ENCODE data around the gene ACTR8.

The ACTR8 gene

GRCh38 chr3:53887446-53887845 is 5.5 kb upstream of the ACTR8 start:
- Histone ChIP-seq H3K4me3 (no peak overlapping the region), H3K27ac (no peak overlapping the region)
- DNase-seq (ENCODE audit: low spot score), result no peak
- no peak for TF ChIP-seq CTCF (IDR thresholded peaks at IDR 0.05)

DNA sequence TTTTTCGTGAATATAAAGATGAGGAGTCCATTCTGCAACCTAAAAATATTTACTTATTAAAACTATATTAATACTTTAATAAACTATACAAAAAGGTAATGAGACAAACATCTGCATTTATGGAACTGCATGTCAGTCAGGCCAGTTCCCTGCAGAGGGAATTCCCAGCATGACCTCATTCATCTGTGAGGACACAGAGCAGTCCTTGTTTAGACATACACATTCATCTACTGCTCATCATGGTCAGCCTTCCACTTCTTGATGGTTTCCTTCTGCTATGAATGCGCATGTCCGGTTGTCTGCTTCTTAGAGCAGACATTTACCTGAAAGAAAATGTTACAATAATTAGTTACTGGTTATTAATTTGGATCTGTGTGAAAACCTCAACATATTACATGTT is 3.3 kb upstream of the ACTR8 start:
- no peak overlapping the region for H3K27ac ChIP-seq
- H3K4me3 ChIP-seq, result no peak overlapping the region
- no peak for DNase-seq (ENCODE audit: low spot score)
- no peak for TF ChIP-seq CTCF (IDR thresholded peaks at IDR 0.05)

DNA sequence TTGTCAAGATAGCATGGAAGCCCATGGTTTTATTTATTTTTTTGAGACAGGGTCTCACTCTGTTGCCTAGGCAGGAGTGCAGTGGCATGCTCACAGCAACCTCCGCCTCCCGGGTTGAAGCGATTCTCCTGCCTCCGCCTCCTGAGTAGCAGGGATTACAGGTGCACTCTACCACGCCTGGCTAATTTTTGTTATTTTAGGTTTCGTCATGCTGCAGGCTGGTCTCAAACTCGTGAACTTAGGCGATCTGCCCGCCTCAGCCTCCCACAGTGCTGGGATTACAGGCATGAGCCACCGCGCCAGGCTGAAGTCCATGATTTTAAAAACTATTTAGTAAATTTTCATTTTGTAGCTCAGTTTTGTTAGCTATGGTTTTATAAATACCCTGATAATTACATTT is 2.7 kb upstream of the ACTR8 start:
- no peak overlapping the region for H3K27ac ChIP-seq
- no peak for TF ChIP-seq CTCF (IDR thresholded peaks at IDR 0.05)
- no peak for DNase-seq (ENCODE audit: low spot score)
- H3K4me3 ChIP-seq, result no peak overlapping the region

DNA sequence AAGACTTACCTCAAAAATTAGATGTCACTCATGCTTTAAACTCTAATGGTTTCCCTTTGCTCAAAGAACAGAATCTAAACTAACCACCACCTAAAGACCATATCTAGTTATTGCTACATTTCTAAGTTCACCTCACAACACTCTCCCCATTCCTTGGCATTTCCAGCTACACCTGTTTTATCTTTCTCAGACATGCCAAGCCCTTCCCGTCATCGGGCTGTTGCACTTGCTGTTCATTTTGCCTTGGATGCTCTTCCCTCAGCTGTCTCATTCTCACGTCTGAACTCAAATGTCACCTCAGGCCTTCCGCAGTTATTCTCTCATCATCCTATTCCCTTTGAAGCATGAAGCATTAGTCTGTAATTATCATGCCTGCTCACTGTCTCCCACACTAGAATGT is 1.1 kb upstream of the ACTR8 start:
- Histone ChIP-seq H3K4me3 (no peak overlapping the region), H3K27ac (no peak overlapping the region)
- no peak for TF ChIP-seq CTCF (IDR thresholded peaks at IDR 0.05)
- no peak for DNase-seq (ENCODE audit: low spot score)

GRCh38 chr3:53880396-53881345 is 1.3 kb downstream of the ACTR8 start:
- Histone ChIP-seq H3K4me3 (peak overlapping the region; percentile 79), H3K27ac (no peak overlapping the region)
- TF ChIP-seq CTCF (IDR thresholded peaks at IDR 0.05), result no peak
- DNase-seq (ENCODE audit: low spot score), result no peak

- no peak for TF ChIP-seq CTCF (IDR thresholded peaks at IDR 0.05)
- DNase-seq (ENCODE audit: low spot score), result no peak
- no peak overlapping the region for H3K4me3 ChIP-seq
- H3K27ac ChIP-seq, result no peak overlapping the region
Observed at GRCh38 chr3:53865732-53866499, 16.0 kb downstream of the ACTR8 start.

Measured in coronary artery (tissue), 2 donors.